GM18499 (cell line): ENCODE results near the gene BNC2.
"Not testable (repeated sequence)": the region's sequence is repeated elsewhere in the genome, so short reads cannot be mapped to it uniquely, and the experiment has no call there.

Source experiments
- ATAC-seq: cut with Tn5 transposase; IDR thresholded peaks from one replicate; pipeline ENCODE4 v1.9.1; 2021; ENCODE audit warnings: moderate number of reproducible peaks; ENCODE audit not compliant: insufficient read depth, unreplicated experiment

Gene BNC2, protein sequence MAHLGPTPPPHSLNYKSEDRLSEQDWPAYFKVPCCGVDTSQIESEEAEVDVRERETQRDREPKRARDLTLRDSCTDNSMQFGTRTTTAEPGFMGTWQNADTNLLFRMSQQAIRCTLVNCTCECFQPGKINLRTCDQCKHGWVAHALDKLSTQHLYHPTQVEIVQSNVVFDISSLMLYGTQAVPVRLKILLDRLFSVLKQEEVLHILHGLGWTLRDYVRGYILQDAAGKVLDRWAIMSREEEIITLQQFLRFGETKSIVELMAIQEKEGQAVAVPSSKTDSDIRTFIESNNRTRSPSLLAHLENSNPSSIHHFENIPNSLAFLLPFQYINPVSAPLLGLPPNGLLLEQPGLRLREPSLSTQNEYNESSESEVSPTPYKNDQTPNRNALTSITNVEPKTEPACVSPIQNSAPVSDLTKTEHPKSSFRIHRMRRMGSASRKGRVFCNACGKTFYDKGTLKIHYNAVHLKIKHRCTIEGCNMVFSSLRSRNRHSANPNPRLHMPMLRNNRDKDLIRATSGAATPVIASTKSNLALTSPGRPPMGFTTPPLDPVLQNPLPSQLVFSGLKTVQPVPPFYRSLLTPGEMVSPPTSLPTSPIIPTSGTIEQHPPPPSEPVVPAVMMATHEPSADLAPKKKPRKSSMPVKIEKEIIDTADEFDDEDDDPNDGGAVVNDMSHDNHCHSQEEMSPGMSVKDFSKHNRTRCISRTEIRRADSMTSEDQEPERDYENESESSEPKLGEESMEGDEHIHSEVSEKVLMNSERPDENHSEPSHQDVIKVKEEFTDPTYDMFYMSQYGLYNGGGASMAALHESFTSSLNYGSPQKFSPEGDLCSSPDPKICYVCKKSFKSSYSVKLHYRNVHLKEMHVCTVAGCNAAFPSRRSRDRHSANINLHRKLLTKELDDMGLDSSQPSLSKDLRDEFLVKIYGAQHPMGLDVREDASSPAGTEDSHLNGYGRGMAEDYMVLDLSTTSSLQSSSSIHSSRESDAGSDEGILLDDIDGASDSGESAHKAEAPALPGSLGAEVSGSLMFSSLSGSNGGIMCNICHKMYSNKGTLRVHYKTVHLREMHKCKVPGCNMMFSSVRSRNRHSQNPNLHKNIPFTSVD

DNA sequence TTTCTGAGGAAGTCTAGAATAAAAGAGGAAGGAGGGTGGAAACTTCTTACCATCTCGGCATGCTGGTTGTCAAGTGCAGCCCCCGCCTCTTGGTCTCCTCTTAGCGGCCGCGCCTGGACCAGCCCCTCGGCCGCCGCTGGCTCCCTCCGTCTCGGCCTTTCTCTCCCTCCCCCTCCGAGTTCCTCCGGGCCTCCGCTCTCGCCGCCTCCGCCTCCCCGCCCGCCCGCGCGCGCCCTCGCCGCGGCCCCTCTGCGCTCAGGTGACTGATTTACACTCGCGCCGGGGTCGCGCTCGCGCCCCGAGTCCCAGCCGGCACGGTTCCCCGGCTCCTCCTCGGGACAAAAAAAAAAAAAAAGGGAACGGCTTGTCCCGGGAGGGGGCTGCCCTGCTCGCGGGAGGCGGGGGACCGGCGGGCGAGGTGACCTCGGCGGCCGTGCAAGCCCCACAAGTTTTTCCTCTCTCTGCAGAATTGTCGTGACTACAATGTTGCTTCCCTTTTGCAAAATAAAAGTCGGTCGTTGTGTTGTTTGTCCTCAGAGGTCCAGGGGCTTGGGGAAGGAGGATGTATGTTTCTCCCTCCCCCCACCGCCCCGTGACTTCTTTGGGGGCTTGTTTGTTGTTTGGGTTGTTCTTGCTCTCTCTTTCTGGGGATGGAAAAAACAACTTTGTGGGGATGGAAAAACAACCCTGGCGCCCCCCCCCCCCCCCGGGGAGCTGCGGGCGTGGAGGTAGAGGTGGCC is at the start of gene BNC2:
BNC2 (minus strand) TSS at position 75 of the 740 bp plus-strand sequence; CDS start at position 53, 22 bp downstream.
- no peak for ATAC-seq

- ATAC-seq = no peak
Observed at GRCh38 chr9:16918920-16919319, 48.5 kb upstream of the BNC2 start.

DNA sequence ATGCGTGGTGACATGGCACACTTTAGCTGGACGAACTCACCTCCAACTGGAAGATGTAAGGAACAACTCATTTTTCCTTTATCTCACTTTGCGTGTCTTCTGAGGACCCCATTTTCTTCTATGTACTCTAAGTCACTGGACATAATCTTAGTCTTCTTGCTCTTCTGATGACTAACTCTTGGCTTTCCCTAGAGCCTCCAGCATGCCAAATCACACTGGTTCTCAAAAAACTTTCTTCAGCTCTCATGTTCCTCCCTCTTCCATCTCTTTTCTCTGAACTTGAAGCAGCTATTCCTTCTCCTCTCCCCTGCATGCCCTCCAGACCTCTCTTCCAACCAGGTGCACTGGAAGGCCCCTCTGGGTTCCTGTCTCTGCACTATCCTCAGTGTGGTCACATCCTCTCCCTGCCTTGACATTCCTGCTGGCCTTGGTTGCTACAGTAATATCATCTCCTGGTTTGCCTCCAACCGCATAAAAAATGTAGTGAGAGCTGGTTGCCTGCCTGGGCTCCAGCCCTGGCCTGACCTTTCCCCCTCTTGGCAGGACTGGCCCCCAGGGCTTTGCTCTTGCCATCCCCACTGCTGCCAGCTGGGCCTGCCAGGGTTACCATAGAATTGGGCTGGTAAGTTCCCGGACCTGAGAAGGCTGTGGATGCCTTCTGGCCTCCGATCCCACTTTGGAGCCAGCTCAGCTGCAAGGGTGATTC is 44.8 kb upstream of the BNC2 start:
- no peak for ATAC-seq

DNA sequence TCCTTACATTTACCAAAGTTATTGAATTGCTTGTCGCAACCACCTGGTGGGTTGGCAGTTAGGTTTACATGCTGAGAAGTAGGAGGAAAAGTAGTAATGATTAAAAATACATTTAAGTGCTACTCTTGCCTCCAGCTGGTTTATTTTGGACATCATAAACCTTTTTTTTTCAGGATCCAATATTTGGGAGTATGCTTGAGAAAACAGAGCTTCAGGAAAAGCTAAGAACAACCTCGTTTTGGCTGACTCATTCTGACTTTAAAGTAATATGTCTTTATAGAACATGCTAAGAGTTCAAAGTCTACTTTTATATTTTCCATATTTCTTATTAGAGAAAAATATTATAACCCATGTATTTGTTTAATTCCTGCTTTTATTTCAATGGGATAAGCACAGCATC is 41.7 kb upstream of the BNC2 start:
- no peak for ATAC-seq

GRCh38 chr9:16908206-16908605 is 37.7 kb upstream of the BNC2 start:
- not testable (repeated sequence) for ATAC-seq

- no peak for ATAC-seq
Observed at GRCh38 chr9:16904655-16905054, 34.2 kb upstream of the BNC2 start.

DNA sequence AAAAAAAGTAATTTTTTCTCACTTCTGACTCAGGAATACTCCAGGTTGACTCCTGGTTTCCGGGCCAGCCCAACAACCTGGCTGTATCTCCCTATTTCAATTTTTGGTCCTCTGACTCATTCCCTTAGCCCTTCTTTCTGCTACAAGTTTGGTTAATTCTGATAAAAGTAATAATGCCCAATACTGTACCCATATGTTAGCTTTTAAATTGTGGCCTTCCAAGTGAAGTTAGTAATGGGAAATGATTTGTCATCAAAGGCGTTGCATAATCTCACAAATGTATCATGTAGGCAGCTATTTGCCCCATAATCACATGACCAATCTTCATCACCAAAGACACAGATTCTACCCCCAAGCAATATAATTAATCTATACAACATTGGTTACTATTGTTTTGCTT is 31.1 kb upstream of the BNC2 start:
- ATAC-seq = no peak

DNA sequence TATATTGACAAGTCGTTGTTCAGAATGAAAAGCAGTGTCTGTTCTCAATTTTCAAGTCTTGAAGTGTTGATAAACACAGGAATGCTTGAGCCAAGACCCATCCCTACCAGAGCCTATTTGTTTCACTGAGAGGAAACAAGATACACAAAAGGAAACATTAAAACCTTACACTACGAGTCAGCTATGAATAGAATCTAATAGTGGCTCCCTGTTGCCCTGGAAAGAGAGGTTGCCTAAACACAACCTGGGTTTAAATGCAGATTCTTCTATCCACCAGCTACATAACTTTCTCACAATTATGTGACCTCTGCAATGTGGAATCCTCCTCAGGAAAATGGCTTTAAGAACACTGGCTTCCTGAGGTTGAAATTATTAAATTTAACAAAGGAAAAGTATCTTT is 29.1 kb upstream of the BNC2 start:
- no peak for ATAC-seq

DNA sequence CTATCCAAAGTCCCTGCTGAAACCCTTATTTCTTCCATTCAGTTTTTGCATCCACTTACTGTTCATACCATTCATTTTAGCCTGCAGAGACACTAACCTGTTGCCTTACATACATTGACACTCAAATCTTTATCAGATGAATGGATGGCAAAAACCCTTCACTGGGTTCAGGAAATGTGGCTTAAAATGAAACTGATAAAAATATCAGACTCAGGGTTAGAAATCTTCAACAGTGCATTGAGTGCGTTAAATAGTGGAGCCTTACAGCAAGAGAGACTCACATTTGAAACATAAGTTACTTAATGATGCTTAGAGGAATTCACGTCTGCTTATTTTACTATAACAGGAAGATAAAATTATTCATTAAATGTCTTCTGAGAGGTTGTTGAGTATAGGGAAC is 28.0 kb upstream of the BNC2 start:
- no peak for ATAC-seq

- no peak for ATAC-seq
Observed at GRCh38 chr9:16888594-16888993, 18.1 kb upstream of the BNC2 start.

- ATAC-seq = no peak
Observed at GRCh38 chr9:16885931-16886330, 15.5 kb upstream of the BNC2 start.

- ATAC-seq = no peak
Observed at GRCh38 chr9:16884952-16885513, 14.6 kb upstream of the BNC2 start.

DNA sequence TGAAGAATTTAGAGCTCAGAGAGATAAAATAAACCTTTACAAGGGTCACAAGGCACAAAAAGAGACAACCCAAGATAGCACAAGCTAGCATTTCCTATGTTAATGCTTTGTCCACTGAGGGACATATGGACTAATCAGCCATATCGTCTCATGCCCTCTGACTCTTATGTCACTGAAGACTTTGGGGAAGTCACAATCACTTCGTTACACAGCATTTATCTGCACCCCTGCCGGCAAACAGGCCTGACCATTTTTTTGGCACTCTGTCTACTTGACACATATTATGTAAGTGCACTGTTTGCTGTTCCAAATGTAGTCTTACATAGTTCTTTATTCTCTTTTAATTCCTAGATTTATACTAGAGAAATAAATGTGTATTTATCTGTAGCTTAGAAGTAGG is 13.9 kb upstream of the BNC2 start:
- no peak for ATAC-seq

DNA sequence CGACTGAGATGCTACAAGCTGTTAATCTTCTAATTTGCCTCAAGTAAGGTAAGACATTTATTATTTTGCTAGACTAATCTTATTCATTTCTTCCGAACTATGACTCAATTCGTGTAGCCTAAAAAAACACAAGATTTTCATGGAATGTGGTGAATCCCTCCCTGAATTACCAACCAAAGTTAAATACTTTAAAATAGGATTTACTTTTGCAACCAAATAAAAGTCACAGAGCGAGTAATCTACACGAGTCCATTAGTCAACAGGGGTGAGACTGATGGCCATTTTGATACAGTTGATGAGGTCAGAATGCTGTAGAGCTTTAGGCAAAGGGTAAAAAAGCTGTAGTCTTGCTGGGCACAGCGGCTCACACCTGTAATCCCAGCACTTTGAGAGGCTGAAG is 13.1 kb upstream of the BNC2 start:
- ATAC-seq = no peak

DNA sequence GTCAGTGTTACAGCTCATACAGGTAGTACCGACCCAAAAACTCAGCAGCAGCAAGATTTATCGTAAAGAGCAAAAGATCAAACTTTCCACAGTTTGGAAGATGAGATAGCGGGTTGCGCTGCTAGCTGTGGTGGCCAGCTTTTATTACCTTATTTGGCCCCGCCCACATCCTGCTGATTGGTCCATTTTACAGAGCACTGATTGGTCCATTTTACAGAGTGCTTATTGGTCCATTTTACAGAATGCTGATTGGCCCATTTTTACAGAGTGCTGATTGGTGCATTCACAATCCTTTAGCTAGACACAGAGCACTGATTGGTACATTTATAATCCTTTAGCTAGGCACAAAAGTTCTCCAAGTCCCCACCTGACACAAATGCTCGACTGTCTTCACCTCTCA is 12.0 kb upstream of the BNC2 start:
- ATAC-seq = not testable (repeated sequence)

- no peak for ATAC-seq
Observed at GRCh38 chr9:16879416-16879815, 8.9 kb upstream of the BNC2 start.

DNA sequence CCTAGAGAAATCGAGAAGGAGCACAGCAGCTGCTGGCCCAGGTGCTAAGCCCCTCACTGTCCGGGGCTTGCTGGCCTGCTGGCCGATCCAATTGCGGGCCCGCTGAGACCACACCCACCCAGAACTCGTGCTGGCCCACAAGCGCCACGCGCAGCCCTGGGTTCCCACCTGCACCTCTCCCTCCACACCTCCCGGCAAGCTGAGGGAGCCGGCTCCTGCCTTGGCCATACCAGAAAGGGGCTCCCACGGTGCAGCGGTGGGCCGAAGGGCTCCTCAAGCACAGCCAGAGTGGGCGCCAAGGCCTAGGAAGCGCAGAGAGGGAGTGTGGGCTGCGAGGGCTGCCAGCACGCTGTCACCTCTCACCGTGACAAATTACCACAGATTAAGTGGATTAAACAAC is 6.8 kb upstream of the BNC2 start:
- ATAC-seq = no peak

DNA sequence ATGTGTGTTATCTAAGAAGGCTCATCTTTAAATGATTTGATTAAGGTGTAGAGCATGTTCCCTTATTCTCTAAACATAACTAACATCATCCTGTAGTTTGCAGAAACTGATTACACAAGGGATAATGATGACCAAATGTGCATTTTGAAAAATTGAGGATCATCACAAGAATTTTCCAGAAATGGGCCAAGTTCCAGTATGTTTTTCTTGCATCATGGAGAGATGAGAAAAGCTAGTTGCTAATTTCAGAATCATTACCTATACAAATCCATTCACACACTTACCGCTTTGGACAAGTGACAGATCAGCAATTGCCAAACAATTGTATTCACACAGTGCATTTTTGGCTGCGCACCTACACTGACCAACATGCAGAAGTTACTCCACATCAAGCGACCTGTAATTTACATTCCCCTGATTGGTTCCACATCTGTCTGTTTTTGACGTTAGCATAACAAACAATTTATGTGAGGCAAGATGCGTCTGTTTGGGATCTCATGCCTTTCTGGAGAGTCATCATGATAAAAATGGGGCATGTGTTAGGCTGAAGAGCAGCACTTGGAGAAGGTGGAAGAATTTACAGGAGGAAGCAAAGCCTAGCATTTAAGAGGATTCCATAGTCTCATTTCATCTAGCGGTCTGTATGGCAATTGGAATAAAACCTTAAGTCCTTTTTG is 2.8 kb upstream of the BNC2 start:
- ATAC-seq = no peak
